Uterus (tissue), 4 donors: Measurements from ENCODE around the gene ARAP2. TPM values are rescaled to one million over a fixed set of nuclear protein-coding genes. Genes with fewer than 3 reads are reported as not detected.

Experiments
- DNase-seq, 2 donors: peaks; one replicate each; pipeline ENCODE4 v3.0.0-alpha.2; 2019 to 2020
- H3K27ac ChIP-seq, 2 donors: fragments of 200-600 bp; sonication (generic); 1 replicate in 1 of 2; 2 replicates in 1 of 2; pipeline ENCODE4 v1.5.1; 2016 to 2018
- H3K27me3 ChIP-seq, 2 donors: fragments of 200-600 bp; sonication (generic); one replicate each; pipeline ENCODE4 v1.5.1; 2018 to 2019; ENCODE audit warnings: control low read depth in 1 of 2
- H3K36me3 ChIP-seq, 2 donors: fragments of 200-600 bp; sonication (generic); one replicate each; pipeline ENCODE4 v1.5.1; 2019; ENCODE audit warnings: control low read depth in 1 of 2
- H3K4me1 ChIP-seq, 2 donors: fragments of 200-600 bp; sonication (generic); one replicate each; pipeline ENCODE4 v1.5.1; 2018 to 2019; ENCODE audit warnings: control low read depth in 1 of 2
- H3K4me3 ChIP-seq, 2 donors: fragments of 200-600 bp; sonication (generic); 1 replicate in 1 of 2; 2 replicates in 1 of 2; pipeline ENCODE4 v1.5.1; 2018 to 2019; ENCODE audit warnings: mild to moderate bottlenecking in 1 of 2
- H3K9me3 ChIP-seq, 2 donors: fragments of 200-600 bp; sonication (generic); one replicate each; pipeline ENCODE4 v1.5.1; 2019; ENCODE audit warnings: control low read depth in 1 of 2
- CTCF ChIP-seq, 4 experiments: fragments of 200-600 bp in 2 of 4; fragments of 450-650 bp in 2 of 4; sonication (generic) in 2 of 4; IDR thresholded peaks; one replicate each; pipeline ENCODE4 v1.5.1; 2016 to 2019; ENCODE audit warnings: antibody characterized with exemption in 4 of 4, mild to moderate bottlenecking in 2 of 4, moderate library complexity in 1 of 4
- POLR2A ChIP-seq, 2 donors: fragments of 450-650 bp; IDR thresholded peaks; one replicate each; pipeline ENCODE4 v1.6.1; 2016; ENCODE audit warnings: antibody characterized with exemption in 2 of 2, mild to moderate bottlenecking in 1 of 2, moderate library complexity in 1 of 2
- intact Hi-C: fragments of 100-400 bp; cut with DNase I; formaldehyde crosslinking; loops from one replicate; pipeline ENCODE4 v1.15.1; 2023; ENCODE audit warnings: low total_unique reads
- total RNA-seq, 4 donors: library from RNA; depleted of rRNA in 3 of 4; stranded (reverse); fragments of >200 nt in 3 of 4; gene quantifications; one replicate each; pipeline versions ENCODE4 v1.1.0 to v1.2.4, GENCODE V29; 2014 to 2023
- donor health status: DM: yes; HTN: yes; CAD: no.

Gene ARAP2
- total RNA-seq, 4 donors from 2014 or later: 10.5 to 134 (median 27.1) TPM

- TF ChIP-seq POLR2A (IDR thresholded peaks at IDR 0.05) (no peak), CTCF (IDR thresholded peaks at IDR 0.05) (no peak)
- Histone ChIP-seq H3K36me3 (no peaks in the 10 kb centered on the region), H3K9me3 (no peaks in the 10 kb centered on the region), H3K27ac (no peak overlapping the region), H3K27me3 (no peaks in the 10 kb centered on the region), H3K4me3 (no peak overlapping the region), H3K4me1 (no peaks in the 10 kb centered on the region)
- intact Hi-C loops: no loop called here
- no peak for DNase-seq
Observed at GRCh38 chr4:36256398-36256891, 12.1 kb upstream of the ARAP2 start.

GRCh38 chr4:36255577-36255976 is 11.3 kb upstream of the ARAP2 start:
- H3K27ac ChIP-seq: no peak overlapping the region
- intact Hi-C loops: no loop called here
- DNase-seq: no peak
- no peak overlapping the region for H3K4me3 ChIP-seq
- H3K4me1 ChIP-seq: no peaks in the 10 kb centered on the region
- TF ChIP-seq CTCF (IDR thresholded peaks at IDR 0.05) (no peak), POLR2A (IDR thresholded peaks at IDR 0.05) (no peak)
- no peaks in the 10 kb centered on the region for H3K27me3 ChIP-seq
- no peaks in the 10 kb centered on the region for H3K36me3 ChIP-seq
- no peaks in the 10 kb centered on the region for H3K9me3 ChIP-seq

GRCh38 chr4:36254371-36254770 is 10.1 kb upstream of the ARAP2 start:
- Histone ChIP-seq H3K27me3 (no peaks in the 10 kb centered on the region), H3K27ac (no peak overlapping the region)
- intact Hi-C loops: no loop called here

GRCh38 chr4:36251983-36252382 is 7.7 kb upstream of the ARAP2 start:
- no peak for DNase-seq
- H3K36me3 ChIP-seq: no peaks in the 10 kb centered on the region
- no peaks in the 10 kb centered on the region for H3K4me1 ChIP-seq
- no peak overlapping the region for H3K4me3 ChIP-seq
- no peaks in the 10 kb centered on the region for H3K9me3 ChIP-seq
- H3K27me3 ChIP-seq: no peaks in the 10 kb centered on the region
- intact Hi-C loops: no loop called here
- TF ChIP-seq CTCF (IDR thresholded peaks at IDR 0.05): no peak
- TF ChIP-seq POLR2A (IDR thresholded peaks at IDR 0.05): no peak
- H3K27ac ChIP-seq: no peak overlapping the region

More at GRCh38 chr4:36254371-36254770, 10.1 kb upstream of the ARAP2 start:
- no peak for TF ChIP-seq POLR2A (IDR thresholded peaks at IDR 0.05)
- TF ChIP-seq CTCF (IDR thresholded peaks at IDR 0.05): no peak
- no peaks in the 10 kb centered on the region for H3K4me1 ChIP-seq
- no peaks in the 10 kb centered on the region for H3K9me3 ChIP-seq
- DNase-seq: no peak
- H3K36me3 ChIP-seq: no peaks in the 10 kb centered on the region
- no peak overlapping the region for H3K4me3 ChIP-seq

- TF ChIP-seq POLR2A (IDR thresholded peaks at IDR 0.05) (no peak), CTCF (IDR thresholded peaks at IDR 0.05) (no peak)
- H3K27me3 ChIP-seq: no peaks in the 10 kb centered on the region
Observed at GRCh38 chr4:36249610-36250009, 5.3 kb upstream of the ARAP2 start.

More at GRCh38 chr4:36249610-36250009, 5.3 kb upstream of the ARAP2 start:
- intact Hi-C loops: no loop called here
- Histone ChIP-seq H3K9me3 (no peaks in the 10 kb centered on the region), H3K4me3 (no peak overlapping the region), H3K27ac (no peak overlapping the region), H3K36me3 (no peaks in the 10 kb centered on the region), H3K4me1 (no peaks in the 10 kb centered on the region)
- no peak for DNase-seq
